ENCODE measurements around the gene CDH16. TPM values are rescaled to one million over a fixed set of nuclear protein-coding genes. Genes with fewer than 3 reads are reported as not detected.
"Not testable (repeated sequence)": the region's sequence is repeated elsewhere in the genome, so short reads cannot be mapped to it uniquely, and the experiment has no call there.

Gene CDH16
- total RNA-seq, 1 donor from 2014 or later: not detected

GRCh38 chr16:66872943-66873684, 45.6 kb downstream of the CDH16 start:
- H3K27ac Mint-ChIP-seq (ENCODE audit: unreplicated experiment): no peak overlapping the region
- H3K27me3 Mint-ChIP-seq (ENCODE audit: unreplicated experiment): peaks cover 1% of the 10 kb centered on the region
- no peaks in the 10 kb centered on the region for H3K36me3 Mint-ChIP-seq (ENCODE audit: unreplicated experiment)
- peak overlapping the region; percentile 84 for H3K4me3 Mint-ChIP-seq (ENCODE audit: unreplicated experiment)
- peaks cover 5% of the 10 kb centered on the region for H3K9me3 Mint-ChIP-seq (ENCODE audit: unreplicated experiment)
- DNase-seq: peak; percentile 93
- TF ChIP-seq CTCF (IDR thresholded peaks at IDR 0.05; ENCODE audit: partially characterized antibody, unreplicated experiment): peak; percentile 96
- H3K4me1 Mint-ChIP-seq (ENCODE audit: low read depth, unreplicated experiment): peaks cover 9% of the 10 kb centered on the region

GRCh38 chr16:66872559-66872942, 46.1 kb downstream of the CDH16 start:
- H3K9me3 Mint-ChIP-seq (ENCODE audit: unreplicated experiment): peaks cover 5% of the 10 kb centered on the region
- peaks cover 3% of the 10 kb centered on the region for H3K27me3 Mint-ChIP-seq (ENCODE audit: unreplicated experiment)
- H3K4me3 Mint-ChIP-seq (ENCODE audit: unreplicated experiment): peak overlapping the region; percentile 84
- DNase-seq: no peak
- H3K36me3 Mint-ChIP-seq (ENCODE audit: unreplicated experiment): no peaks in the 10 kb centered on the region
- H3K4me1 Mint-ChIP-seq (ENCODE audit: low read depth, unreplicated experiment): peaks cover 9% of the 10 kb centered on the region
- no peak for TF ChIP-seq CTCF (IDR thresholded peaks at IDR 0.05; ENCODE audit: partially characterized antibody, unreplicated experiment)
- no peak overlapping the region for H3K27ac Mint-ChIP-seq (ENCODE audit: unreplicated experiment)

- Mint-ChIP-seq H3K36me3 (ENCODE audit: unreplicated experiment) (no peaks in the 10 kb centered on the region), H3K27ac (ENCODE audit: unreplicated experiment) (no peak overlapping the region), H3K4me3 (ENCODE audit: unreplicated experiment) (no peak overlapping the region), H3K4me1 (ENCODE audit: low read depth, unreplicated experiment) (peaks cover 9% of the 10 kb centered on the region), H3K27me3 (ENCODE audit: unreplicated experiment) (peaks cover 3% of the 10 kb centered on the region), H3K9me3 (ENCODE audit: unreplicated experiment) (peaks cover 5% of the 10 kb centered on the region)
- TF ChIP-seq CTCF (IDR thresholded peaks at IDR 0.05; ENCODE audit: partially characterized antibody, unreplicated experiment): no peak
- no peak for DNase-seq
Measured at GRCh38 chr16:66871840-66872239, 46.8 kb downstream of the CDH16 start.

- H3K4me1 Mint-ChIP-seq (ENCODE audit: low read depth, unreplicated experiment); H3K36me3 Mint-ChIP-seq (ENCODE audit: unreplicated experiment); H3K27ac Mint-ChIP-seq (ENCODE audit: unreplicated experiment); H3K27me3 Mint-ChIP-seq (ENCODE audit: unreplicated experiment); H3K9me3 Mint-ChIP-seq (ENCODE audit: unreplicated experiment); DNase-seq; H3K4me3 Mint-ChIP-seq (ENCODE audit: unreplicated experiment): not testable (repeated sequence)
Measured at GRCh38 chr16:66871363-66871762, 47.3 kb downstream of the CDH16 start.

GRCh38 chr16:66869424-66869823, 49.3 kb downstream of the CDH16 start:
- Mint-ChIP-seq H3K4me1 (ENCODE audit: low read depth, unreplicated experiment) (peaks cover 5% of the 10 kb centered on the region), H3K36me3 (ENCODE audit: unreplicated experiment) (no peaks in the 10 kb centered on the region), H3K27ac (ENCODE audit: unreplicated experiment) (no peak overlapping the region), H3K27me3 (ENCODE audit: unreplicated experiment) (peaks cover 5% of the 10 kb centered on the region), H3K4me3 (ENCODE audit: unreplicated experiment) (no peak overlapping the region), H3K9me3 (ENCODE audit: unreplicated experiment) (peaks cover 3% of the 10 kb centered on the region)
- DNase-seq: no peak
- no peak for TF ChIP-seq CTCF (IDR thresholded peaks at IDR 0.05; ENCODE audit: partially characterized antibody, unreplicated experiment)
